ENCODE data around the gene ACTL6A.
"Not testable (repeated sequence)": the region's sequence is repeated elsewhere in the genome, so short reads cannot be mapped to it uniquely, and the experiment has no call there.

The ACTL6A gene

GRCh38 chr3:179562591-179563270 is at the start of gene ACTL6A:
Gene ACTL6A (plus strand): TSS chr3:179562926. CDS start chr3:179563093, 167 bp downstream.
- peak; percentile 99 for DNase-seq (ENCODE audit: low read depth)

GRCh38 chr3:179513862-179514261 is 48.9 kb upstream of the ACTL6A start:
- DNase-seq (ENCODE audit: low read depth): peak; percentile 5

GRCh38 chr3:179516461-179517251 is 46.1 kb upstream of the ACTL6A start:
- not testable (repeated sequence) for DNase-seq (ENCODE audit: low read depth)

- no peak for DNase-seq (ENCODE audit: low read depth)
These were observed 36.2 kb upstream of the ACTL6A start for GRCh38 chr3:179526482-179526881.

GRCh38 chr3:179526989-179527391 is 35.7 kb upstream of the ACTL6A start:
- no peak for DNase-seq (ENCODE audit: low read depth)

- no peak for DNase-seq (ENCODE audit: low read depth)
These were observed 34.0 kb upstream of the ACTL6A start for GRCh38 chr3:179528772-179529171.

- no peak for DNase-seq (ENCODE audit: low read depth)
These were observed 31.1 kb upstream of the ACTL6A start for GRCh38 chr3:179531576-179531975.

GRCh38 chr3:179533274-179533673 is 29.5 kb upstream of the ACTL6A start:
- no peak for DNase-seq (ENCODE audit: low read depth)

GRCh38 chr3:179536256-179536655 is 26.5 kb upstream of the ACTL6A start:
- no peak for DNase-seq (ENCODE audit: low read depth)

GRCh38 chr3:179541094-179541493 is 21.6 kb upstream of the ACTL6A start:
- no peak for DNase-seq (ENCODE audit: low read depth)

GRCh38 chr3:179541596-179541995 is 21.1 kb upstream of the ACTL6A start:
- DNase-seq (ENCODE audit: low read depth): no peak

- DNase-seq (ENCODE audit: low read depth): no peak
These were observed 20.4 kb upstream of the ACTL6A start for GRCh38 chr3:179542375-179542774.

- peak; percentile 45 for DNase-seq (ENCODE audit: low read depth)
These were observed 17.6 kb upstream of the ACTL6A start for GRCh38 chr3:179544981-179545645.

- no peak for DNase-seq (ENCODE audit: low read depth)
These were observed 15.9 kb upstream of the ACTL6A start for GRCh38 chr3:179546814-179547241.

GRCh38 chr3:179551349-179552105 is 11.2 kb upstream of the ACTL6A start:
- DNase-seq (ENCODE audit: low read depth): no peak

GRCh38 chr3:179558742-179559364 is 3.9 kb upstream of the ACTL6A start:
- no peak for DNase-seq (ENCODE audit: low read depth)

- no peak for DNase-seq (ENCODE audit: low read depth)
These were observed 1.9 kb upstream of the ACTL6A start for GRCh38 chr3:179560791-179561190.

- no peak for DNase-seq (ENCODE audit: low read depth)
These were observed 601 bp downstream of the ACTL6A start for GRCh38 chr3:179563271-179563783.

GRCh38 chr3:179565496-179565895 is 2.8 kb downstream of the ACTL6A start:
- DNase-seq (ENCODE audit: low read depth): no peak

GRCh38 chr3:179580992-179581391 is 18.3 kb downstream of the ACTL6A start:
- no peak for DNase-seq (ENCODE audit: low read depth)

GRCh38 chr3:179589143-179589542 is 26.4 kb downstream of the ACTL6A start:
- DNase-seq (ENCODE audit: low read depth): no peak

Measured in non-pigmented ciliary epithelial cell (primary cell).